Endothelial cell of umbilical vein (primary cell): ENCODE results near the gene SUPT4H1. TPM values are rescaled to one million over a fixed set of nuclear protein-coding genes. Genes with fewer than 3 reads are reported as not detected.

Experiments used
- BruUV-seq: library from RNA; stranded (reverse); fragments of 400-500 nt; replicated peaks from 2 replicates; lab custom pipeline; 2021; lab: Mats Ljungman, UMichigan
- CTCF ChIA-PET: fragments of 300-600, 350-600 bp; sonication (Branson Sonifier 250); formaldehyde crosslinking; loops from one replicate; lab custom pipeline; 2021; ENCODE audit warnings: antibody characterized with exemption, inconsistent platforms; lab: Charles Lee
- POLR2A ChIA-PET: fragments of 300-600, 350-600 bp; sonication (Branson Sonifier 250); formaldehyde crosslinking; loops from one replicate; lab custom pipeline; 2021; ENCODE audit warnings: antibody characterized with exemption, inconsistent platforms; lab: Charles Lee
- DNase-seq: peaks from one replicate; pipeline ENCODE4 v3.0.0-alpha.2; 2011; ENCODE audit warnings: low read depth, low spot score
- FAIRE-seq: peaks from 2 replicates; lab custom pipeline; 2011; peaks lifted over from hg19 to GRCh38; lab: Jason Lieb, UNC
- H2AFZ ChIP-seq: 2 replicates; pipeline ENCODE4 v1.6.0; 2012; ENCODE audit warnings: low read depth, low read length, control low read depth, inconsistent platforms
- H3K27ac ChIP-seq: 2 replicates; pipeline ENCODE4 v1.5.1; 2011; ENCODE audit warnings: low read depth, mild to moderate bottlenecking, control low read depth, low read length, moderate library complexity; ENCODE audit not compliant: insufficient read depth
- H3K27me3 ChIP-seq, 2 experiments: 2 replicates each; pipeline versions ENCODE4 v1.6.0 to v1.6.1; 2011; ENCODE audit warnings: low read length in 2 of 2, mixed read lengths in 1 of 2; ENCODE audit not compliant: control insufficient read depth in 2 of 2, insufficient read depth in 2 of 2
- H3K36me3 ChIP-seq, 2 experiments: 2 replicates in 1 of 2; 3 replicates in 1 of 2; pipeline ENCODE4 v1.5.1; 2011; ENCODE audit warnings: low read length in 2 of 2, mild to moderate bottlenecking in 1 of 2, moderate library complexity in 1 of 2; ENCODE audit not compliant: control insufficient read depth in 2 of 2, insufficient read depth in 2 of 2; ENCODE audit errors: extremely low read depth in 1 of 2
- H3K4me1 ChIP-seq: 3 replicates; pipeline ENCODE4 v1.5.1; 2011; ENCODE audit warnings: mild to moderate bottlenecking, low read length; ENCODE audit not compliant: control insufficient read depth, insufficient read depth; ENCODE audit errors: extremely low read depth
- H3K4me2 ChIP-seq: 2 replicates; pipeline ENCODE4 v1.6.1; 2011; ENCODE audit warnings: low read length, control low read depth, mixed read lengths; ENCODE audit not compliant: insufficient read depth
- H3K4me3 ChIP-seq, 3 experiments: fragments of 200-600 bp in 1 of 3; sonication (generic), shearing (Covaris generic) in 1 of 3; replicated peaks in 1 of 3; 2 replicates each; pipeline ENCODE4 v1.5.1; 2011 to 2016; ENCODE audit warnings: control low read depth in 3 of 3, low read length in 3 of 3, mild to moderate bottlenecking in 2 of 3, inconsistent platforms in 1 of 3, low read depth in 1 of 3, moderate library complexity in 1 of 3; ENCODE audit not compliant: insufficient read depth in 1 of 3
- H3K79me2 ChIP-seq: 2 replicates; pipeline ENCODE4 v1.6.0; 2012; ENCODE audit warnings: low read length, inconsistent platforms; ENCODE audit not compliant: control insufficient read depth, insufficient read depth
- H3K9ac ChIP-seq: replicated peaks from 2 replicates; pipeline ENCODE3; 2011; ENCODE audit warnings: low read length, control low read depth; ENCODE audit not compliant: insufficient read depth; ENCODE audit errors: extremely low read depth
- H3K9me1 ChIP-seq: replicated peaks from 3 replicates; pipeline ENCODE4 v1.6.0; 2011; ENCODE audit warnings: mild to moderate bottlenecking, low read length; ENCODE audit not compliant: control insufficient read depth, insufficient read depth; ENCODE audit errors: extremely low read depth
- H3K9me3 ChIP-seq: replicated peaks from 2 replicates; pipeline ENCODE4 v1.5.1; 2012; ENCODE audit warnings: low read length, inconsistent platforms; ENCODE audit not compliant: control insufficient read depth, insufficient read depth
- H4K20me1 ChIP-seq: replicated peaks from 2 replicates; pipeline ENCODE3; 2011; ENCODE audit warnings: mild to moderate bottlenecking, low read length; ENCODE audit not compliant: control insufficient read depth, insufficient read depth; ENCODE audit errors: extremely low read depth
- EZH2 ChIP-seq: IDR thresholded peaks from 2 replicates; pipeline ENCODE4 v1.6.1; 2012; ENCODE audit warnings: borderline replicate concordance, low read depth, mild to moderate bottlenecking, moderate library complexity, low read length, inconsistent platforms; ENCODE audit not compliant: severe bottlenecking
- FOS ChIP-seq: IDR thresholded peaks from 2 replicates; pipeline ENCODE4 v1.6.1; 2011; ENCODE audit warnings: mild to moderate bottlenecking, low read length, moderate library complexity, borderline replicate concordance; ENCODE audit not compliant: insufficient read depth
- GATA2 ChIP-seq: IDR thresholded peaks from 2 replicates; pipeline ENCODE4 v1.7.0; 2011; ENCODE audit warnings: low read depth, mild to moderate bottlenecking, moderate library complexity, mixed read lengths, low read length; ENCODE audit not compliant: insufficient read length, insufficient read depth
- JUN ChIP-seq: IDR thresholded peaks from 2 replicates; pipeline ENCODE4 v1.6.1; 2011; ENCODE audit warnings: borderline replicate concordance, low read depth; ENCODE audit not compliant: insufficient read length, insufficient read depth
- MAX ChIP-seq: IDR thresholded peaks from 2 replicates; pipeline ENCODE4 v1.6.1; 2011; ENCODE audit not compliant: insufficient read depth, insufficient read length
- MYC ChIP-seq: IDR thresholded peaks from one replicate; pipeline ENCODE4 v1.6.1; 2011; ENCODE audit warnings: mild to moderate bottlenecking, low read depth, low read length
- POLR2A ChIP-seq: IDR thresholded peaks from 2 replicates; pipeline ENCODE4 v1.6.1; 2012; ENCODE audit warnings: low read depth, mild to moderate bottlenecking, control low read depth, low read length
- POLR2AphosphoS5 ChIP-seq: IDR thresholded peaks from 2 replicates; pipeline ENCODE4 v1.6.1; 2012; ENCODE audit warnings: low read depth, mild to moderate bottlenecking, control low read depth, low read length, moderate library complexity; ENCODE audit not compliant: insufficient read depth
- dilution Hi-C: fragments of 300-500 bp; cut with MboI; formaldehyde crosslinking; loops from one replicate; pipeline ENCODE4 v1.15.0; 2019; ENCODE audit warnings: low sequenced_read_pairs; ENCODE audit not compliant: extremely low pct_ligation_motif_present
- intact Hi-C: fragments of 100-400 bp; cut with micrococcal nuclease; formaldehyde crosslinking; loops from one replicate; pipeline ENCODE4 v1.10.0; 2022
- polyA plus RNA-seq, 4 experiments: library from polyadenylated mRNA; depleted of rRNA in 3 of 4; stranded (reverse) in 3 of 4; unstranded in 1 of 4; fragments of >200 nt; gene quantifications; 2 replicates each; pipeline versions ENCODE4 v1.2.1 to v1.2.3, GENCODE V29; 2011 to 2012; ENCODE audit warnings: missing spikeins in 1 of 4
- total RNA-seq: library from RNA; stranded (reverse); gene quantifications from 2 replicates; pipeline ENCODE4 v1.2.3, GENCODE V29; 2021
- TF ChIP-seq, protein P1 (sequence below), 2 donors: IDR thresholded peaks; 1 replicate in 1 of 2; 2 replicates in 1 of 2; pipeline ENCODE4 v1.5.1; 2011; ENCODE audit warnings: low read length in 2 of 2, mild to moderate bottlenecking in 2 of 2, moderate library complexity in 2 of 2, control low read depth in 1 of 2, inconsistent platforms in 1 of 2, low read depth in 1 of 2; ENCODE audit not compliant: insufficient read depth in 1 of 2; ENCODE audit errors: extremely low read depth in 1 of 2

Gene SUPT4H1
- total and polyA plus RNA-seq, 2 donors (not counting 3 experiments of a cell fraction or from before 2014, with no cell fraction given), result 77.5 to 154 TPM

DNA sequence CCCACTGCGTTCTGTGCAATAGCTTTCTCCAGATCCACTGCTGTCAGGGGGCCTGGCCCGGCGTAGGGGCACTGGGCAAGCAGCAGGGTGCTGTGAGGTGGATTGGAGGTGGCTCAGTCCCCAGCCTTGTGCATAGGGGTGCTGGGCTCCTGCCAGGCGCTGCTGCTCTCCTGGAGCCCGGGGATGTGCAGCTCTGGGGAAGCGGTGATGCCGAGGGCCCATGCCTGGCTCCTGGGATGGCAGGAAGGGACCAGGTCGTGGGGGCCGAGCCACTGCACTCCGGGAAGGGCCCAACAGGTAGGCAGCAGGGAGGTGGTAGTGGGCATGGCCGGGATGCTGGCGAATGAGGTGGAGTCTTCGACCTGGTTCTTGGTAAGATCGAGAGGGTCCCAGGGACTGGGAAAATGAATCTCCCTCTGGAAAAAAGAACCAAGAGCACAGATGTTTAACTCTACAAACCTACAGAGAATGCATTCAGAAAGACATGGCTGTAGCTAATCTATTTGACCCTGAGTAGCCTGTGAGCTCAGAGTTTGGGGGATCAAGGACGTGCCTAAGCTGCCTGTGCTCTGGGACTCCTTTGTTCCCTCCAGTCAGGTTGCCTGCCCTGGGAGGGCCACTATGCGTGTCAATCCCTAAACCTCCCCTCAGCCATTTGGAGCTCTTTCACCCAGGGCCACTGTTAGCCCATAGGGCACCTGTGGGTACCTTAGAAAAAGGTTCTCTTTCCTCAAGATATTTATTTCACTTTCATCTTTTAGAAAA is 6.6 kb upstream of the SUPT4H1 start:
- Histone ChIP-seq H3K4me2 (no peak overlapping the region), H3K9me3 (no peaks in the 10 kb centered on the region), H3K79me2 (no peaks in the 10 kb centered on the region), H3K27ac (no peak overlapping the region), H3K36me3 (no peaks in the 10 kb centered on the region), H3K9ac (no peak overlapping the region), H3K4me1 (no peaks in the 10 kb centered on the region), H4K20me1 (no peaks in the 10 kb centered on the region), H3K27me3 (peaks cover 0 to 1% of the 10 kb centered on the region in 2 experiments), H3K9me1 (no peaks in the 10 kb centered on the region), H2AFZ (no peak overlapping the region), H3K4me3 (no peak overlapping the region)
- ChIA-PET POLR2A (no interaction called here), CTCF (interaction anchor here (1.0 kb wide), 1 partner anchor 41 kb away, joined by 3 read pairs; no protein-coding TSS in a partner anchor)
- FAIRE-seq (no peak), DNase-seq (no peak)
- TF ChIP-seq MAX, result no peak
- TF ChIP-seq, protein P1, sequence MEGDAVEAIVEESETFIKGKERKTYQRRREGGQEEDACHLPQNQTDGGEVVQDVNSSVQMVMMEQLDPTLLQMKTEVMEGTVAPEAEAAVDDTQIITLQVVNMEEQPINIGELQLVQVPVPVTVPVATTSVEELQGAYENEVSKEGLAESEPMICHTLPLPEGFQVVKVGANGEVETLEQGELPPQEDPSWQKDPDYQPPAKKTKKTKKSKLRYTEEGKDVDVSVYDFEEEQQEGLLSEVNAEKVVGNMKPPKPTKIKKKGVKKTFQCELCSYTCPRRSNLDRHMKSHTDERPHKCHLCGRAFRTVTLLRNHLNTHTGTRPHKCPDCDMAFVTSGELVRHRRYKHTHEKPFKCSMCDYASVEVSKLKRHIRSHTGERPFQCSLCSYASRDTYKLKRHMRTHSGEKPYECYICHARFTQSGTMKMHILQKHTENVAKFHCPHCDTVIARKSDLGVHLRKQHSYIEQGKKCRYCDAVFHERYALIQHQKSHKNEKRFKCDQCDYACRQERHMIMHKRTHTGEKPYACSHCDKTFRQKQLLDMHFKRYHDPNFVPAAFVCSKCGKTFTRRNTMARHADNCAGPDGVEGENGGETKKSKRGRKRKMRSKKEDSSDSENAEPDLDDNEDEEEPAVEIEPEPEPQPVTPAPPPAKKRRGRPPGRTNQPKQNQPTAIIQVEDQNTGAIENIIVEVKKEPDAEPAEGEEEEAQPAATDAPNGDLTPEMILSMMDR (IDR thresholded peaks at IDR 0.05; ENCODE audit: extremely low read depth in 1 of 2, insufficient read depth in 1 of 2, low read depth in 1 of 2, low read length in 2 of 2), result no peak
- no peak for TF ChIP-seq POLR2A
- TF ChIP-seq JUN, result no peak
- no peak for TF ChIP-seq GATA2
- no peak for TF ChIP-seq EZH2
- TF ChIP-seq POLR2AphosphoS5, result no peak
- no peak for TF ChIP-seq MYC
- TF ChIP-seq FOS, result no peak
- BruUV-seq, result no TSS peak
- dilution Hi-C loops, result no loop called here
- intact Hi-C loops, result no loop called here
